ENCODE measurements around the gene METTL9. TPM values are rescaled to one million over a fixed set of nuclear protein-coding genes. Genes with fewer than 3 reads are reported as not detected.
"Not testable (repeated sequence)": the region's sequence is repeated elsewhere in the genome, so short reads cannot be mapped to it uniquely, and the experiment has no call there.

Gene METTL9
- total RNA-seq, 2 donors from 2014 or later: 70.7 to 95.7 TPM

DNA sequence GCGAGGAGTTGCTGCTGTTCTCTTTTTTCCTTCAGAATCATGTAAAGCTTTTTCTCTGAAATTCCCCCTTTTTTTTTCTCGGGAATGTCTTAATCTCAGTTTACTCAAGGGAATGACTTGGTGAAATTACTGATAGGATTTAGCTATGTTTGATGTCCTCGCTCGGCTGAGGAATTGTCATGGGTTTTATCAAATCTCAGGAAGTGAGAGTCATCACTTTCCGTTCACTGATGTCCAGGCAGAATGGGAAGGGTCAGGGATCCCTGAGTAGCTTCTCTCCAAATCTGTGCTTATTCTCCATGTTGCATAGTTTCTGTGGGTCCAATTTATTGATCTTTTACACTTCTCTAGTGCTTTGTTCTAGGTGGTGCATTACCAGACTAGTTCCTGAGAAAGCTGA, 46.7 kb downstream of the METTL9 start:
- no peaks in the 10 kb centered on the region for H3K36me3 Mint-ChIP-seq (ENCODE audit: low read depth)
- H3K9me3 Mint-ChIP-seq: no peaks in the 10 kb centered on the region
- H3K4me1 Mint-ChIP-seq: peaks cover 20% of the 10 kb centered on the region
- H3K4me3 Mint-ChIP-seq: peak overlapping the region; percentile 65
- H3K27me3 Mint-ChIP-seq: no peaks in the 10 kb centered on the region
- H3K27ac Mint-ChIP-seq: peak overlapping the region; percentile 83
- ATAC-seq (replicated peaks): no peak

DNA sequence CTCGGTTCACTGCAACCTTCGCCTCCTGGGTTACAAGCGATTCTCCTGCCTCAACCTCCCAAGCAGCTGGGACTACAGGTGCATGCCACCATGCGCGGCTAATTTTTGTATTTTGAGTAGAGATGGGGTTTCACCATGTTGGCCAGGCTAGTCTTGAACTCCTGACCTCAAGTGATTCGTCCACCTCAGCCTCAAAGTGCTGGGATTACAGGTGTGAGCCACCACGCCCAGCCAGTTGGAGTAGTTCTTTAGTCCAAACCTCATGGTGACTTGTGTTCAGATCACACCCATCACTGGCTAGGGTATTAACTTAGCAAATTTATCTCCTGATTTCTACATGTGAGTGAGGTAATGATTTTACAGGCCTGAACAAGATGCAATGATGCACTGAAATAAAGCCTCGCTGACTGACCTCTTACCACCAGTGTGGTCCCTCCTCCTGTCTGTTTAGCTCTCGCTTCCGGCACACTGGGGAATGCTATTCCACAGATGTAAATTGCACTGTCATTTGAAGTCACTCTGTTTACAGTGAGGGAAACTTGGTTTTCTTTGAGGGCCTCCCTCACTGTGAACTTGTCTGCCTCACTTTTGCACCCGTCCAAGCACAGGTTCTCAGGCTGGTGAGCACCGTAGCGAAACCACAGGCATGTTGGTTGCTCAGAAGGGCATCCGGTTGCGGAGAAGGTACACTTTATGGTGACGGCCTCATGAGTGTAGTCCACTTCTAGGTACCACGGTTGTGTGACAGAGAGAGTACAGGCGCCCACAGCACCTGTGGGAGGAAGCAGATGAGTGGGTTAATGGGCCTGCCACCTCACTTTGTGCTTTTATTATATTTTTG, 47.6 kb downstream of the METTL9 start:
- Mint-ChIP-seq H3K27me3 (no peaks in the 10 kb centered on the region), H3K27ac (peak overlapping the region; percentile 60), H3K4me1 (peaks cover 20% of the 10 kb centered on the region), H3K36me3 (ENCODE audit: low read depth) (no peaks in the 10 kb centered on the region), H3K4me3 (peak overlapping the region; percentile 65), H3K9me3 (no peaks in the 10 kb centered on the region)
- peak; percentile 97 for ATAC-seq (replicated peaks)

DNA sequence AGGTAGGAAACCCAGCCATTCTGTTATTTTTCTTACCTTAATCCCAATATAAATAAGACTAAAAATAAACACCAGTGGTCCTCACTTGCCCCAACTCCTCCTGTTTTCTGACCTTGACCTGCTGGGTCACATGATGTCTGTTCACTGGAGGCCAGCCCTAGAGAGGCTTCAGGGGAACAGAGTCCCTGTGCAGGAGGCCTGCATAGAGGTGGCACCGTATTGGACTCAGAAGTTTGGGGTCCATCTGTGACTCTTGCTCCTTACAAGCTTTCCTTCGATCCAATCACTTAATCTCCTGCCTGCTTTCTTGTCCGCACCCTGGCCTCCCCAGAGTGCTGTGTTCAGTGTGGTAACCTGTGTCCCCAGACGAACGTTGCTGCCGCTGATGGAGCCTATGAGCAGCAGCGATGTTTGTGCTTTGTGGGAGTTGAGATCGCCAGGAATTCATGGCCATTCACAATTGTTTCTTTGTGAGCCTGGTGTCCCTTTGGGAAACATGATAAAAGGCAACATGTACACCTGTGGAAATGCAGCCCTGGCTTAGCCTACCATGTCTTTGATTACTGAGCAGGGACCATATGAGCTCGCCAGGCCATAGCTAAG, 48.3 kb downstream of the METTL9 start:
- H3K36me3 Mint-ChIP-seq (ENCODE audit: low read depth): peaks cover 4% of the 10 kb centered on the region
- H3K27me3 Mint-ChIP-seq: no peaks in the 10 kb centered on the region
- H3K4me3 Mint-ChIP-seq: peak overlapping the region; percentile 65
- no peak for ATAC-seq (replicated peaks)
- no peaks in the 10 kb centered on the region for H3K9me3 Mint-ChIP-seq
- peaks cover 20% of the 10 kb centered on the region for H3K4me1 Mint-ChIP-seq
- H3K27ac Mint-ChIP-seq: peak overlapping the region; percentile 41

DNA sequence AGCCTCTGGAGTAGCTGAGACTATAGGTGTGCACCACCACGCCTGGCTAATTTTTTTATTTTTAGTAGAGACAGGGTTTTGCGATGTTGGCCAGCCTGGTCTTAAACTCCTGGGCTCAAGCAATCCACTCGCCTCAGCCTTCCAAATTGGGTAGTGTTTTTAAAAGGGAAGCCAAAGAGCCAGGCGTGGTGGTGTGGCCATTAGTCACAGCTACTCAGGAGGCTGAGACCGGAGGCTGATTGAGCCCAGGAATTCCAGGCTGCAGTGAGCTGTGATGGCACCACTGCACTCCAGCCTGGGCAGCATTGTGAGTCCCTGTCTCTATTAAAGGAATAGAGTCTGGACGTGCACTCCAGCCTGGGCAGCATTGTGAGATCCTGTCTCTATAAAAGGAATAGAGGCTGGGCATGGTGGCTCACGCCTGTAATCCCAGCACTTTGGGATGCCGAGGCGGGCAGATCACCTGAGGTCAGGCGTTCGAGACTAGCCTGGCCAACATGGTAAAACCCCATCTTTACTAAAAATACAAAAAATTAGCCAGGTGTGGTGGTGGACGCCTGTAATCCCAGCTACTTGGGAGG, 50.5 kb downstream of the METTL9 start:
- H3K9me3 Mint-ChIP-seq; H3K4me3 Mint-ChIP-seq; ATAC-seq (replicated peaks); H3K27me3 Mint-ChIP-seq; H3K27ac Mint-ChIP-seq: not testable (repeated sequence)
- peaks cover 20% of the 10 kb centered on the region for H3K4me1 Mint-ChIP-seq
- peaks cover 17% of the 10 kb centered on the region for H3K36me3 Mint-ChIP-seq (ENCODE audit: low read depth)

DNA sequence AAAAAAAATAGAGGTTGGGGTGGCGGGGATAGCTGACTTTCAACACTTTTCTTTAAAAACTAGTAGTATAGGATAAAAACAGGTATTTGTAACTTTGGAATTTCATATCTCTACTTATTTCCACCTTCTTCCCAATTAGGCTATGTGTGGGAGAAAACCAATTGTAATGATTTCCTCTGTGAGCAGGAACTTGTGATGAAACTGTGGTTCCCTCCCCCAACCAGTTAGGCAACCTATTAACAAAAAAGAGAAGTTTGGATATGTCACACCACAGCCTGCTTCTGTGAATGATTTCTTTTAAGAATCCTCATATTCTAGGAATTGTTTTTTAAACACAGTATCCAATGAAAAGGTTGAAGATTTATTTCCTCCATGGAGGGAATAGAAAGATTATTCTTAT, 51.1 kb downstream of the METTL9 start:
- Mint-ChIP-seq H3K4me1 (peaks cover 20% of the 10 kb centered on the region), H3K4me3 (no peak overlapping the region), H3K27me3 (no peaks in the 10 kb centered on the region), H3K36me3 (ENCODE audit: low read depth) (peaks cover 23% of the 10 kb centered on the region), H3K27ac (no peak overlapping the region), H3K9me3 (no peaks in the 10 kb centered on the region)
- ATAC-seq (replicated peaks): no peak

DNA sequence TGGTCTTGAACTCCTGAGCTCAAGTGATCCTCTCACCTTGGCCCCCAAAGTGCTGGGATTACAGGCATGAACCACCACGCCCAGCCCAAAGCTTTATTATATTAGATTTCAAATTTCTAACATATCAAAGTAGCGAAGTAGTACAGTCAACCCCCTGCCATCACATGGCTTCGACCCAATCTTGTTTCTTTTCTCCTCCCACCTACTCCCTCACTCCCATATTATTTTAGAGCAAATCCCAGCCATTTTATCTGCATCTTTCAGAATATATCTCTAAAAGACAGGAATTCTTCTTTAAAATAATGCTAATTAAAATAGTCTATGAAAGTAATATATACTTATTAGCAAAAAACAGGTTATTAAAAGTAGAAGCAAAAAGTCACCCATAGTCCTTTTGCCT, 52.1 kb downstream of the METTL9 start:
- peaks cover 33% of the 10 kb centered on the region for H3K36me3 Mint-ChIP-seq (ENCODE audit: low read depth)
- ATAC-seq (replicated peaks): no peak
- no peak overlapping the region for H3K27ac Mint-ChIP-seq
- H3K27me3 Mint-ChIP-seq: no peaks in the 10 kb centered on the region
- peaks cover 20% of the 10 kb centered on the region for H3K4me1 Mint-ChIP-seq
- no peak overlapping the region for H3K4me3 Mint-ChIP-seq
- H3K9me3 Mint-ChIP-seq: no peaks in the 10 kb centered on the region

DNA sequence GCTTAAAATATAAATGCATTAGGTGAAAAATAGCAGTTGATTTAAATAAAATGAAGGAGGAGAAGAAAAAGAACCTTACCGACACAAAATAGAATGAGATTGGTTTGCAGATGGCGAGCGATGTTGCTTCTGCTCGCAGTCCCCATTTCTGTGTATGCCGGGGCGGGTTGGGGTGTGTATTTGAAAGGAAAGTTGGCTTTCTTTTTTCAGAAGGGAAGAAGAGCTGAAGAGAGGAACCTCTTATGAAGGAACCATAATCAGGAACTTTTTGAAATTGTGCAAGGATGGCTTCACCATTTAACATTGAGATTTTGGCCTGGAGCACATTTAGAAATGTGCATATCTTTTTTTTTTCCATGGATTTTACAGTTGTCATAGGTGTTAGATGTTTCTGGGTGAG, 53.1 kb downstream of the METTL9 start, which contains the start of gene IGSF6:
TSS of gene IGSF6 (minus strand) at position 156 of the 400 bp plus-strand sequence. CDS start at position 146, 10 bp downstream.
- no peak for ATAC-seq (replicated peaks)
- H3K9me3 Mint-ChIP-seq: no peaks in the 10 kb centered on the region
- H3K4me1 Mint-ChIP-seq: peaks cover 21% of the 10 kb centered on the region
- no peaks in the 10 kb centered on the region for H3K27me3 Mint-ChIP-seq
- H3K36me3 Mint-ChIP-seq (ENCODE audit: low read depth): peaks cover 42% of the 10 kb centered on the region
- H3K27ac Mint-ChIP-seq: no peak within 1 kb of the TSS
- H3K4me3 Mint-ChIP-seq: no peak within 1 kb of the TSS

DNA sequence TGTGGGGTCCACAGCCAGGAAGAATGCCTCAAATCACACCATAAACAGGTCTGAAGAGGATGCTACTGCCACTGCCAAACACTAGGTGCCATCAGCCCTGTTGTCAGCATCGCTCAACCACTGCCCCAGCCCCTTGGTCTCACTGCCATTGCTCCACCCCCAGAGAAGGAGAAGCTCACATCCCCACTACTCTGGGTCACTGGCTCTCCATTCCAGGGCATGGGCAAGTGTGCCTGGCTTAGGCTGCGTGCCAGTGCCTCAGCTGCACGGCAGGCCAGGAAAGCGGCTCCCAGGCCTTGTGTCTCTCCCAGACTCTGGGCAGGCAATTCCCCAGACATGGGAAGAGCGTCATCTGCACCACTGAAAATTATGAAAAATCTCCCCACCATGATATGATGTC, 54.2 kb downstream of the METTL9 start:
- H3K9me3 Mint-ChIP-seq: no peaks in the 10 kb centered on the region
- no peaks in the 10 kb centered on the region for H3K27me3 Mint-ChIP-seq
- no peak overlapping the region for H3K4me3 Mint-ChIP-seq
- ATAC-seq (replicated peaks): no peak
- H3K36me3 Mint-ChIP-seq (ENCODE audit: low read depth): peaks cover 42% of the 10 kb centered on the region
- H3K4me1 Mint-ChIP-seq: peaks cover 12% of the 10 kb centered on the region
- no peak overlapping the region for H3K27ac Mint-ChIP-seq

DNA sequence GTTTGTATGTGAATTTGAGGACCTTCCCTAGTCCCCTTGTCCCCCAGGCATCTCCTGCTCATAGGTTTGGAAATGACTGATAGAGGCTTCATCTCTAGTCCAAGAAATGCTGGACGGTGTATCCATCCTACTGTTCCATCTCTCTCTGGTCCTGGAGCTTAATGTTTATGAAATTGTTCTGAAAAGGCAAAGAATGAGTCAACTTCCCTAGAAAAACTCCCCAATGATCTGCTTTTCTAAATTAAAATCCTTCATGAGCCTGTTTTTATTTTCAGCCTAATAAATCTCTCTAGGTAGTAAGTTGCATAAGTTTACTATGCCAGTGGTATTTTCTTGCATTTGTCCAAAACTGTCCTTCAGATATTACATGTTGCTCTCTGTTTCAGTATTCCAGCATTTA, 55.1 kb downstream of the METTL9 start:
- ATAC-seq (replicated peaks): no peak

DNA sequence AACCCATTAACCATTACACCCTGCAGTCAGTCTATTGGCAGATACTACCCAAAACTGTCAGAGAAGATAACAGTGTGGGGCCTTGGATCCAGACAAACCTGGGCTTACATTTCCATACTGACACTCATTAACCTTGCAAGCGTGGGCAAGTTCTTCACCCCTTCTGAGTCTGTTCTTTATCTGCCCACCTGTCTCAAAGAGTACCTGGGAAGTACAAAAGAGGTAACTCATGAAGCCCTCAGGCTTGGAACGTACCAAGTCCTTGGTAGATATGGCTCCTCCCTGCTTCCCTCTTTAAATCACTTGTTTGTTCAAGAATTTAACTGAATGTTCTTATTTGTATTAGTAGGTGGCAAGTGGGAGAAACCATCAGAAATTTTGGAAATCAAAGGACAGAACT, 55.5 kb downstream of the METTL9 start:
- Mint-ChIP-seq H3K4me3 (no peak overlapping the region), H3K36me3 (ENCODE audit: low read depth) (peaks cover 42% of the 10 kb centered on the region), H3K4me1 (peaks cover 12% of the 10 kb centered on the region), H3K27me3 (no peaks in the 10 kb centered on the region), H3K9me3 (no peaks in the 10 kb centered on the region), H3K27ac (peak overlapping the region; percentile 1)
- no peak for ATAC-seq (replicated peaks)

More for the DNA sequence above, 55.1 kb downstream of the METTL9 start:
- no peaks in the 10 kb centered on the region for H3K9me3 Mint-ChIP-seq
- H3K4me1 Mint-ChIP-seq: peaks cover 12% of the 10 kb centered on the region
- peak overlapping the region; percentile 1 for H3K27ac Mint-ChIP-seq
- no peak overlapping the region for H3K4me3 Mint-ChIP-seq
- H3K27me3 Mint-ChIP-seq: no peaks in the 10 kb centered on the region
- peaks cover 42% of the 10 kb centered on the region for H3K36me3 Mint-ChIP-seq (ENCODE audit: low read depth)

DNA sequence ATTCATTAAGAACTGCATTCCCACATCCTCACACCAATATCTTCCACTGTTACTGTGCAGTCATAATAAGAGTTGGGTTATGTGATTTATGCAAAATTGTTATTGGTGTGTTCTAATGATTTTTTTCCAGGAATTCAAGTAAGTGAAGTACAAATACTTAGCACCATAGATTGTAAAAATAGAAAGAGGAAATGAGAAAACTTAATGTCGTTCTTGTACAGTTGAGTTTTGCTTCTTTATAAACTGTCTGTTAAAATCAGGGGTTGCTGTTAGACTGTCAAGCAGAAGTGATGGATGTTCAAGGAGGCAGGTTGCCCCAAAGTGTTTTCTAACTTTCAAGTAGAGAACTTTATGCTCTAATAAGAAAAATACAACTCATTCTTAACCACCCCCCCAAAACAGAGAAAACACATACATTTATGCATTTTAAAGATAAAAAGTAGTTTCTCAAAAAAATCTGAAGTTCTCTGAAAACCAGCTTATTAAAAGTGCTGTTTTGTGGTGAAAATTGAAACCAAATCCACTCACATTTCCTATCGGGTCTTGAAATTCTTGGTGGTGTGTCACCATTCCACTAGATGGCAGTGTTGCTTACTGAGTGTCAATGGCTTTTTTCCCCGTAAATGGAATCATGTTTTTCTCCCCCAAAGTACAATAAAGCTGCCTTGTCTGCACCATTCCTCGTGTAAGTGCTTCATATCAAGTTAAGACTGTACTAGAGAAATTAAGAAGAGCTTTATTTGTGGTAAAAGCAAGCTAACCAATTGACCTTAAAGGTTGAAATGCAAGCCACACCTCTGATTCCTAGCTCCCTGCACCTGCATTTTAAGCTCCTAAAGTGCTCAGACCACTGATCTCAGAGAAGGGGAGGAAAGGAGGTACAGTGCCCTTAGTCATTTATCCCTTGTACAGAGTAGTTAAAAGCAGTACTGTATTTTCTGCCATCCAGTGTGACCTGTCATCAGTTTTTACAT, 57.7 kb downstream of the METTL9 start:
- Mint-ChIP-seq H3K27me3 (no peaks in the 10 kb centered on the region), H3K27ac (no peak overlapping the region), H3K36me3 (ENCODE audit: low read depth) (peaks cover 42% of the 10 kb centered on the region), H3K4me3 (no peak overlapping the region), H3K4me1 (peaks cover 12% of the 10 kb centered on the region), H3K9me3 (no peaks in the 10 kb centered on the region)
- no peak for ATAC-seq (replicated peaks)

DNA sequence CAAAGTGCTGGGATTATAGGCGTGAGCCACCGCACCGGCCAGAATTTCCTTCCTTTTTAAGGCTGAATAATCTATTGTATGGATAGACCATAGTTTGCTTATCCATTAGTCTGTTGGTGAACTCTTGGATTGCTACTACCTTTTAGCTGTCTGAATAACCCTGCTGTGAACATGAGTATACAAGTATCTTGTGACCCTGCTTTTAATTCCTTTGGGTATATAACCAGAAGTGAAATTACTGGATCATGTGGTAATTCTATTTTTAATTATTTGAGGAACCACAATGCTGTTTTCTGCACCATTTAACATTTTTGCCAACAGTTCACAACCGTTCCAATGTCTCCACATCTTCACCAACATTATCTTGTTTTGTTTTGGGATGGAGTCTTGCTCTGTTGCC, 59.7 kb downstream of the METTL9 start:
- no peaks in the 10 kb centered on the region for H3K27me3 Mint-ChIP-seq
- ATAC-seq (replicated peaks): no peak
- no peak overlapping the region for H3K4me3 Mint-ChIP-seq
- peaks cover 12% of the 10 kb centered on the region for H3K4me1 Mint-ChIP-seq
- H3K9me3 Mint-ChIP-seq: no peaks in the 10 kb centered on the region
- peaks cover 33% of the 10 kb centered on the region for H3K36me3 Mint-ChIP-seq (ENCODE audit: low read depth)
- H3K27ac Mint-ChIP-seq: no peak overlapping the region

DNA sequence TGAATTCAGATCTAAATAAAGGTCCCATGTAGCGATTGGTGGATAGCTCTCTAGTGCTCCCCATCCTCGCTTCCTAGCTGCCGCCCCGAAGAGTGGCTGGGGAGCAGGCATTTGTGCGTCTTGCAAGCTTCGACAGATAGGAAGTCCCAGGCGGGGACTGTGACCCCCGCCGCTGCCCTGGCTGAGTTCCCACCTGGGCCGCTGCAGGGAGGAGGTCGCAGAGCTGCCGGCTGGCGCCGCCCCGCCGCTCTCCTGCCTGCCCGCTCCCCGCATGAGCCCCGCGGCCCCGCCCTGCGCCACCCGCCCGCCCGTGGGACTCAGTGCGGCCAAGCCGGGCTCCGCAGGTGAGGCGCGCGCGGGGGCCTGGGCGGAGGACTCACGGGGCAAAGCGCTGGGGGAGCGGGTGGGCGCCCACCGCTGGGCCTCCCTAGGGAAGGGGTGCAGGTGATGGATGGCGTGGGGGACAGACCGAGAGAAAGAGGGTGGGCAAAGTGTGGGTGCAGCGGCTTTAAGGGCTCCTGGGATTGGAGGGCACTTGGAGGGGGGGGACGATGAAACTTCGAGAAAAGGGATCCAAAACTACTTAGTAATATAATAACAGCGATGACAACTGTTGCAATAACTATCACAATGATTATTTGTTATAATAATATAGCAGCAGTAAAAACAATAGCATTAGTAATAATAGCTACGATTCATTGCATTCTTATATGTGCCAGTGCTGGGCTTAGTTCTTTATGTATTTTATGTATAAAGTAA, 64.7 kb downstream of the METTL9 start, which contains the start of gene OTOA:
TSS of gene OTOA (plus strand) at position 80 of the 759 bp plus-strand sequence. CDS start 14,547 bp downstream, outside the sequence.
- peak; percentile 57 for ATAC-seq (replicated peaks)

More for the DNA sequence above, 64.7 kb downstream of the METTL9 start, which contains the start of gene OTOA:
- H3K4me3 Mint-ChIP-seq: peak within 1 kb of the TSS; percentile 57
- H3K9me3 Mint-ChIP-seq: no peaks in the 10 kb centered on the region
- peaks cover 5% of the 10 kb centered on the region for H3K27me3 Mint-ChIP-seq
- no peaks in the 10 kb centered on the region for H3K36me3 Mint-ChIP-seq (ENCODE audit: low read depth)
- H3K4me1 Mint-ChIP-seq: no peaks in the 10 kb centered on the region
- H3K27ac Mint-ChIP-seq: no peak within 1 kb of the TSS

Data from activated T-helper 17 cell treated with anti-CD3 and anti-CD28 coated beads, Interleukin-2, amount 50 U/mL, for 72 hours (primary cell).